ENCODE measurements around the gene CPSF6.
A peak's percentile ranks its signal among the peaks of the same experiment; 100 is the strongest.

Gene CPSF6

GRCh38 chr12:69214169-69214568, 25.2 kb upstream of the CPSF6 start:
- no peaks in the 10 kb centered on the region for H3K36me3 ChIP-seq
- H3K4me1 ChIP-seq = no peaks in the 10 kb centered on the region
- DNase-seq = no peak
- H3K27me3 ChIP-seq = no peaks in the 10 kb centered on the region
- H3K4me3 ChIP-seq (ENCODE audit: low read depth, low read length) = no peak overlapping the region
- no peak for TF ChIP-seq CTCF (IDR thresholded peaks at IDR 0.05; ENCODE audit: low read depth, low read length)
- no peaks in the 10 kb centered on the region for H3K9me3 ChIP-seq

DNA sequence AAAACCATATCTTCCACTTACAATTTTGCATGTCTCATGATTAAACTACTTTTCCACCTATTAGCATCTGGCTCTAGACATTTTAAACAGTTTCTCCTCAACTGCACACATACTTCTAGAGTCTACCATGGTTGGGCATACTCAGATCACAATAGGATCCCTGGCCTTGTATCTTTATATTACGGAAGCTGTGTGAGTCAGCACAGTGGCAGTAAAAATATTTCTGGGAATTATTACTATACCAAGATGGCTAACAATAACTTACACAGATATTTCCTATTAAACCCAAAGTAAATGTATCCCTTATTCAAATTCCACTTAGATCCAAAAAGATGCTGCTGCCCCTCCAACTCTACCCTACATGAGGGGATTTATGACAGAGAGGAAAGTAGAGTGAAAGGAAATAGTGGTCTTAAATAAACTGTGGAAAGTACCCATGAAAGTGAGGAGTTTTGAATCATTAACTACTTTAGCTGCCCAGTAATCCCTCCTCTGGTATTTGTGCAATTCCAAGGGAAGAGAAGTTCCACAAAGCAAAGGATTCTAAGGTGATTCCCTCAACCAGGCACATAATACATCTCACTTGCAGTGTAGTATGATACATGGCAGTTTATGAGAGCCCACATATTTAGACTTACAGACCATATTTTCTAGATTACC, 14.0 kb upstream of the CPSF6 start:
- DNase-seq = no peak

DNA sequence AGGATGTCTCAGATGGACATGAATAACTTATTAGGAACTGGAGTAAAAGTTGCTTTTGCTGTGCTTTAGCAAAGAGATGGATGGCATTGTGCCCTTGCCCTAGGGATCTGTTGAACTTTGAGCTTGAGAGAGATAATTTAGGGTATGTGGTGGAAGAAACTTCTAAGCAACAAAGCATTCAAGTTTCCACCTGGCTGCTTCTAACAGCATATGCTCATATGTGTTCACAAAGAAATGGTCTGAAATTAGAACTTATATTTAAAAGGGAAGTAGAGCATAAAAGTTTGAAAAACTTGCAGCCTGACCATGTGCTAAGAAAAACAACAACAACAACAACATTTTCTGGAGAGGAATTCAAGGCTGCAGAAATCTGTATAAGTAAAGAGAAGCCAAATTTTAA, 7.9 kb upstream of the CPSF6 start:
- Histone ChIP-seq H3K4me1 (no peaks in the 10 kb centered on the region), H3K36me3 (no peaks in the 10 kb centered on the region), H3K4me3 (ENCODE audit: low read depth, low read length) (no peak overlapping the region), H3K27me3 (no peaks in the 10 kb centered on the region; the same call in 1 of the 2 replicates), H3K9me3 (no peaks in the 10 kb centered on the region; the same call in 1 of the 2 replicates)
- no peak for TF ChIP-seq CTCF (IDR thresholded peaks at IDR 0.05; ENCODE audit: low read depth, low read length)
- DNase-seq = no peak

More for the DNA sequence above, 14.0 kb upstream of the CPSF6 start:
- H3K36me3 ChIP-seq = no peaks in the 10 kb centered on the region
- H3K27me3 ChIP-seq = peaks cover 5% of the 10 kb centered on the region
- H3K4me3 ChIP-seq (ENCODE audit: low read depth, low read length) = no peak overlapping the region
- no peak for TF ChIP-seq CTCF (IDR thresholded peaks at IDR 0.05; ENCODE audit: low read depth, low read length)
- H3K4me1 ChIP-seq = no peaks in the 10 kb centered on the region
- no peaks in the 10 kb centered on the region for H3K9me3 ChIP-seq

GRCh38 chr12:69238589-69239351, 599 bp upstream of the CPSF6 start:
- H3K27me3 ChIP-seq = no peaks in the 10 kb centered on the region
- no peaks in the 10 kb centered on the region for H3K9me3 ChIP-seq
- no peak for DNase-seq
- no peaks in the 10 kb centered on the region for H3K4me1 ChIP-seq
- TF ChIP-seq CTCF (IDR thresholded peaks at IDR 0.05; ENCODE audit: low read depth, low read length) = no peak
- peak overlapping the region; percentile 56 for H3K4me3 ChIP-seq (ENCODE audit: low read depth, low read length)
- H3K36me3 ChIP-seq = peaks cover 5% of the 10 kb centered on the region

DNA sequence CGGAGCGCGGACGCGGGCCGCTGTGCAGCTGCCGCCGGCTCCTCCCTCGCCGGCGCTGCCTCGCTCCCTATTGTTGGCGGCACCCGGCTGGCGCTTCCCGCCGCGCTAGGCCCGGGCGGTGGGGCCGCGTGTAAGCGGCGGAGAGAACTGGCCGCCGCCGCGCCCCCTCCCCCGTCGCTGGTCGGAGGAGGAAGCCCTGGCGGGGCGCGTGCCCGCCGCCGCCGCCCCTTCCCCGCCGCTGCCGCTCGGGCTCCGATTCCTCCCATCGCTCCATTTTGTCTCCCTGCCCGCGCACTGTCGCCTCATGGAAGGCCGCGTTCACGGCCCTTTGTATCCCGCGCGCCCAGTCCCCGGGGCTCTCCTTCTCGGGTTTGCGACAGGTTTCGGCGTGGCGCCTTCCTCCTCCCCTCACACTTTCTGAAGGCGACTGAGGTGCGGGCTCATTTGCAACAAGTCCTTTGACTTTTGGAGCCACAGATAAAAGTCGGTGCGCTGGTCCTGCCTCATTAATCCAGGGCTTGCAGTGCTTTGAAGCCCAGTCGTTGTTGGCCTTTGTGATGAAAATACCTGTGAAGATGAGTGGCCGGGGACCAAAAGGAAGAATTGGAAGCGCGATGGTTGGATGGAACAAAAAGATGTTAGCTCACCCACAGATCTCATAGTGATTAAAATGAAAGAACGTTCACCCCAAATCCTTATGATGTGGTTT, 707 bp downstream of the CPSF6 start:
- peak; percentile 66 for DNase-seq

More for the DNA sequence above, 707 bp downstream of the CPSF6 start:
- Histone ChIP-seq H3K4me3 (ENCODE audit: low read depth, low read length) (peak overlapping the region; percentile 98), H3K4me1 (no peaks in the 10 kb centered on the region), H3K9me3 (no peaks in the 10 kb centered on the region), H3K36me3 (peaks cover 7% of the 10 kb centered on the region), H3K27me3 (no peaks in the 10 kb centered on the region)
- no peak for TF ChIP-seq CTCF (IDR thresholded peaks at IDR 0.05; ENCODE audit: low read depth, low read length)
